MM.1S (cell line): ENCODE data around the gene AFAP1.

Source experiments
- DNase-seq: peaks from one replicate; pipeline ENCODE4 v3.0.0-alpha.2; 2015
- H2AFZ ChIP-seq: fragments of 300-600 bp; sonication (generic); 2 replicates; pipeline ENCODE4 v1.6.0; 2016; ENCODE audit warnings: antibody characterized with exemption, low read length
- H3F3A ChIP-seq: fragments of 300-600 bp; sonication (generic); 2 replicates; pipeline ENCODE4 v1.6.1; 2016; ENCODE audit warnings: mild to moderate bottlenecking, antibody characterized with exemption, low read length, moderate library complexity, mixed read lengths; ENCODE audit not compliant: insufficient read depth
- H3K27ac ChIP-seq: fragments of 300-600 bp; sonication (generic); 2 replicates; pipeline ENCODE4 v1.5.1; 2016; ENCODE audit warnings: mild to moderate bottlenecking, low read length
- H3K27me3 ChIP-seq: fragments of 300-600 bp; sonication (generic); replicated peaks from 2 replicates; pipeline ENCODE4 v1.6.0; 2016; ENCODE audit warnings: low read length; ENCODE audit not compliant: insufficient read depth
- H3K36me3 ChIP-seq: fragments of 300-600 bp; sonication (generic); replicated peaks from 2 replicates; pipeline ENCODE4 v1.6.1; 2016; ENCODE audit warnings: mild to moderate bottlenecking, low read length, mixed read lengths; ENCODE audit not compliant: insufficient read depth
- H3K4me1 ChIP-seq: fragments of 300-600 bp; sonication (generic); 2 replicates; pipeline ENCODE4 v1.6.1; 2016; ENCODE audit warnings: low read length, mixed read lengths
- H3K4me2 ChIP-seq: fragments of 300-600 bp; sonication (generic); 2 replicates; pipeline ENCODE4 v1.6.0; 2016; ENCODE audit warnings: low read depth, low read length
- H3K4me3 ChIP-seq: fragments of 300-600 bp; sonication (generic); 2 replicates; pipeline ENCODE4 v1.5.1; 2016; ENCODE audit warnings: low read length, mixed read lengths
- H3K79me2 ChIP-seq: fragments of 300-600 bp; sonication (generic); 2 replicates; pipeline ENCODE4 v1.6.1; 2016; ENCODE audit warnings: mixed run types, low read length, mixed read lengths
- H3K9ac ChIP-seq: fragments of 300-600 bp; sonication (generic); 2 replicates; pipeline ENCODE4 v1.6.1; 2016; ENCODE audit warnings: low read length, mixed read lengths
- H3K9me2 ChIP-seq: fragments of 300-600 bp; sonication (generic); replicated peaks from 2 replicates; pipeline ENCODE4 v1.6.1; 2016; ENCODE audit warnings: mild to moderate bottlenecking, low read length, mixed read lengths; ENCODE audit not compliant: insufficient read depth
- H3K9me3 ChIP-seq: fragments of 300-600 bp; sonication (generic); replicated peaks from 2 replicates; pipeline ENCODE4 v1.6.1; 2016; ENCODE audit warnings: mild to moderate bottlenecking, low read length, mixed read lengths; ENCODE audit not compliant: insufficient read depth
- H4K20me1 ChIP-seq: fragments of 300-600 bp; sonication (generic); 2 replicates; pipeline ENCODE4 v1.6.1; 2016; ENCODE audit warnings: mild to moderate bottlenecking, low read length, moderate library complexity, mixed read lengths; ENCODE audit not compliant: insufficient read depth
- CTCF ChIP-seq: fragments of 300-600 bp; sonication (generic); IDR thresholded peaks from 2 replicates; pipeline ENCODE4 v1.5.1; 2016; ENCODE audit warnings: antibody characterized with exemption, low read length, mixed read lengths
- EZH2 ChIP-seq: fragments of 300-600 bp; sonication (generic); optimal IDR thresholded peaks from 2 replicates; pipeline ENCODE3; 2017; ENCODE audit warnings: low read depth, mild to moderate bottlenecking, antibody characterized with exemption, low read length, mixed read lengths
- EZH2phosphoT487 ChIP-seq: fragments of 300-600 bp; sonication (generic); IDR thresholded peaks from 2 replicates; pipeline ENCODE4 v1.6.1; 2018; ENCODE audit warnings: antibody characterized with exemption, low read length

AFAP1 gene

GRCh38 chr4:7797330-7797729, 142.3 kb downstream of the AFAP1 start:
- no peaks in the 10 kb centered on the region for H3K36me3 ChIP-seq
- H3F3A ChIP-seq, result no peaks in the 10 kb centered on the region; the same call in 1 of the 2 replicates
- no peaks in the 10 kb centered on the region for H3K79me2 ChIP-seq
- DNase-seq, result no peak
- H2AFZ ChIP-seq, result no peak overlapping the region
- peaks cover 90% of the 10 kb centered on the region for H3K27me3 ChIP-seq
- no peak overlapping the region for H3K4me2 ChIP-seq
- no peaks in the 10 kb centered on the region for H3K9me2 ChIP-seq
- no peak overlapping the region for H3K9ac ChIP-seq
- H3K27ac ChIP-seq, result no peak overlapping the region
- no peak overlapping the region for H3K4me3 ChIP-seq
- no peaks in the 10 kb centered on the region for H4K20me1 ChIP-seq
- no peak for TF ChIP-seq EZH2phosphoT487
- no peak for TF ChIP-seq CTCF
- TF ChIP-seq EZH2, result no peak
- H3K9me3 ChIP-seq, result no peaks in the 10 kb centered on the region
- 0 out of 2 replicates have a peak, but pooled peaks cover 3% of the 10 kb centered on the region for H3K4me1 ChIP-seq

- no peak for DNase-seq
- H3K27ac ChIP-seq, result no peak overlapping the region
- H3K9me2 ChIP-seq, result no peaks in the 10 kb centered on the region
- no peaks in the 10 kb centered on the region; the same call in 1 of the 2 replicates for H3F3A ChIP-seq
- no peaks in the 10 kb centered on the region for H3K9me3 ChIP-seq
- no peaks in the 10 kb centered on the region for H3K36me3 ChIP-seq
- no peak overlapping the region for H3K4me2 ChIP-seq
- no peaks in the 10 kb centered on the region for H3K79me2 ChIP-seq
- H4K20me1 ChIP-seq, result no peaks in the 10 kb centered on the region
- 0 out of 2 replicates have a peak, but pooled peaks cover 3% of the 10 kb centered on the region for H3K4me1 ChIP-seq
- peaks cover 94% of the 10 kb centered on the region for H3K27me3 ChIP-seq
- H2AFZ ChIP-seq, result no peak overlapping the region
- no peak overlapping the region for H3K9ac ChIP-seq
- TF ChIP-seq EZH2, result no peak
- no peak overlapping the region for H3K4me3 ChIP-seq
These were observed 143.7 kb downstream of the AFAP1 start for GRCh38 chr4:7795983-7796382.

- Histone ChIP-seq H3K27me3 (peaks cover 92% of the 10 kb centered on the region), H4K20me1 (no peaks in the 10 kb centered on the region), H2AFZ (no peak overlapping the region), H3K79me2 (no peaks in the 10 kb centered on the region), H3K9ac (no peak overlapping the region), H3K4me3 (no peak overlapping the region), H3K4me2 (peak overlapping the region; percentile 15; the same call in 1 of the 2 replicates), H3K36me3 (no peaks in the 10 kb centered on the region), H3K4me1 (0 out of 2 replicates have a peak, but pooled peaks cover 3% of the 10 kb centered on the region), H3K9me3 (no peaks in the 10 kb centered on the region), H3F3A (no peaks in the 10 kb centered on the region; the same call in 1 of the 2 replicates), H3K9me2 (no peaks in the 10 kb centered on the region), H3K27ac (no peak overlapping the region)
- DNase-seq, result peak; percentile 67
- TF ChIP-seq CTCF, result no peak
- TF ChIP-seq EZH2, result no peak
These were observed 146.5 kb downstream of the AFAP1 start for GRCh38 chr4:7793186-7793585.

- Histone ChIP-seq H3K9ac (no peak overlapping the region), H3K79me2 (no peaks in the 10 kb centered on the region), H3K9me3 (no peaks in the 10 kb centered on the region), H4K20me1 (no peaks in the 10 kb centered on the region), H3K36me3 (no peaks in the 10 kb centered on the region), H3K27me3 (peaks cover 92% of the 10 kb centered on the region), H2AFZ (no peak overlapping the region), H3K4me2 (no peak overlapping the region; the same call in 1 of the 2 replicates), H3K9me2 (no peaks in the 10 kb centered on the region), H3K4me3 (no peak overlapping the region), H3K4me1 (0 out of 2 replicates have a peak, but pooled peaks cover 3% of the 10 kb centered on the region), H3K27ac (no peak overlapping the region), H3F3A (no peaks in the 10 kb centered on the region; the same call in 1 of the 2 replicates)
- DNase-seq, result no peak
- TF ChIP-seq EZH2phosphoT487, result no peak
- no peak for TF ChIP-seq EZH2
- no peak for TF ChIP-seq CTCF
These were observed 147.0 kb downstream of the AFAP1 start for GRCh38 chr4:7792616-7793015.
